GF-D8 (cell line): Measurements from ENCODE around the gene C1QTNF9.
"Not testable (repeated sequence)": the region's sequence is repeated elsewhere in the genome, so short reads cannot be mapped to it uniquely, and the experiment has no call there.

ENCODE experiments used
- DNase-seq: peaks from one replicate; lab custom pipeline; 2025; lab: John Stamatoyannopoulos, UW

The C1QTNF9 gene, protein sequence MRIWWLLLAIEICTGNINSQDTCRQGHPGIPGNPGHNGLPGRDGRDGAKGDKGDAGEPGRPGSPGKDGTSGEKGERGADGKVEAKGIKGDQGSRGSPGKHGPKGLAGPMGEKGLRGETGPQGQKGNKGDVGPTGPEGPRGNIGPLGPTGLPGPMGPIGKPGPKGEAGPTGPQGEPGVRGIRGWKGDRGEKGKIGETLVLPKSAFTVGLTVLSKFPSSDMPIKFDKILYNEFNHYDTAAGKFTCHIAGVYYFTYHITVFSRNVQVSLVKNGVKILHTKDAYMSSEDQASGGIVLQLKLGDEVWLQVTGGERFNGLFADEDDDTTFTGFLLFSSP

DNA sequence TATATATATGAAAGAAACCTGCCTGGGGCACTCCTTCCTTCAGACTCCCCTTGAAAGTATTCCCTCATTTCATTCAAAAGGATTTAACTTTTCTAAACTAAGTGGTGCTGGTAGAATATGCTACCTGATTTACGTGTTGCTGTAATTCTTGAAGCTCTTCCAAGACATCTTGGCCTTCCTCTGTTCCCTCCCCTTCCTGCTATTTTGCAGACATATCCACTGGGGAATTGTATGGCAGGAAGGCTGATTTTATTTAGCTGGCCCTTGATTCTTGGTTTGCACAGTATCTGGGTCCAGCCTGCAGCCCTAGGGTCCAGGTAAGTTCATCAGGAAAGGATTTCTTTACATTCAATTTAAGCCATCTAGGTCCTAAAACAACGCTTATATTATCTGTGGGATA is at the start of gene C1QTNF9:
C1QTNF9 (plus strand) TSS at position 281 of the 400 bp plus-strand sequence. CDS start 6,424 bp downstream, outside the sequence.
- not testable (repeated sequence) for DNase-seq

DNA sequence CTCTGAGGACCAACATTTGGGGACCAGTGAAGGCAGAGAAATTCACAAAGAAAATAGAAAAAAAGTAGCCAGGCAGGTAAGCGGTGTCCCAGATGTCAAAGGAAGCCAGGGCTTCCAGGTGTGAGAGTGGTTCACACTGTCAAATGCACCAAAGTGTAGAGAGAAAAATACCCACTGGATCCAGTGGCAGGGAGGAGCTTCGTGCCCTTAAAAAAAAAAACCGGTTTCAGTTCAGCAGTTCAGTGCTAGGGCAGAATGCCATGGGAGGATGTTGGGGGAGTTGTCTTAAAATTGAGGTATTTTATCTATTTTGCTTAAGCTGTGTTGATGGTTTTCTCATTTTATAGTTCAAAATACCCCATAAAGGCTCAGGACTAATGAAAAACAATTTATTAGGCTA is 47.8 kb upstream of the C1QTNF9 start:
- DNase-seq = no peak

DNA sequence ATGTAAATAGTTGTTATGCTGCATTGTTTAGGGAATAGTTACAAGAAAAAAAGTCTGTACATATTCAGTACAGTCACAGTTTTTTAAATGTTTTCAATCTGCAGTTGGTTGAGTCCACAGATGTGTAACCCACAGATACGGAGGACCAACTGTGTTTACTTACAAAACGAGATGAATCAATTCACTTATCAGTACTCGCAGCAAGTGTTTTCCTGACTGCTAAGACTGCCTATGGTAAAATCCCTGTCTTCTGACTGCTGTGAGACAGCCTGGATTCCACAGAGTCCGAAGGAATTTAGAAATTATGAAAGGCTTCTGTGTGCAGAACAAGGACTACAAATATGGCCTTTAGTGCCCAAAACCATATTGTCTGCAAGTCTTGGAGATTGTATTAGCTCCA is 45.7 kb upstream of the C1QTNF9 start:
- DNase-seq = no peak

DNA sequence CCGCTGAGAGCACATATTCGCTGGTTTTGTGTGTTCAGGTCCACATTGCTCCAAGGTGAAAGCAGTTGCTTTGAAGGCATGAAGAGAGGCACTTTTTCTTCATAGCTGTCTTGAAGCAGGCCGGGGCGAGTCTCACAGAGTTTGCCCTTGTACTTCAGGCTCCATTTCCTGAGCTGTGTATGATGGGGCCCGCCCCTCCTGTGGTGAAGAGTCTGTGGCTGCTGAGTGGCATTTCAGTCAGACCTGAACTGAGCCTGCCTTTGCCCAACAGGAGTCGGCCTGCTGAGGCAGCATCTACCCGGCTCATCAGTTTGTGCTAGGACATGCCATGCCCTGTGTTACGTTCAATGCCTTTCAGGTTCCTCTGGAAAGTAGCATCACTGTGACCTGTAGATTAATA is 44.4 kb upstream of the C1QTNF9 start:
- no peak for DNase-seq

DNA sequence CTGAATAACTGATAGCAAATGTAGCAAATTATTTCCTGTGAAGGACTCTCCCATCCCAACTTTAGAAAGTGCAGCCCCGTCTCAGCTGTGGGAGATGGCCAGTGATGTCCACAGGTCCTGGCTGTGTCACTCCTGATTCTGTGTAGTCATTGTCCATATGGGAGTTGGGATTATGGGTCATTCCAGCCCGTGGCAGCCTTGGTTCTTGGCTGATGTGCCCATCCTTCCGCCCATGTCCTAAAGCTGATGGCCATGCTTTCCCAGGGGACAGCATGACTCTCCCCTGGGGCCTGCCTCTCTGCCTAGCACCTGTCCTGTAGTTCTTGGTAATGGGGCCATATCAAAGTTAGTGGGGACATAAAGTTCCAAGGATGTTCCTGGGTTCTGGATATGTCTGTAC is 43.9 kb upstream of the C1QTNF9 start:
- DNase-seq = no peak

DNA sequence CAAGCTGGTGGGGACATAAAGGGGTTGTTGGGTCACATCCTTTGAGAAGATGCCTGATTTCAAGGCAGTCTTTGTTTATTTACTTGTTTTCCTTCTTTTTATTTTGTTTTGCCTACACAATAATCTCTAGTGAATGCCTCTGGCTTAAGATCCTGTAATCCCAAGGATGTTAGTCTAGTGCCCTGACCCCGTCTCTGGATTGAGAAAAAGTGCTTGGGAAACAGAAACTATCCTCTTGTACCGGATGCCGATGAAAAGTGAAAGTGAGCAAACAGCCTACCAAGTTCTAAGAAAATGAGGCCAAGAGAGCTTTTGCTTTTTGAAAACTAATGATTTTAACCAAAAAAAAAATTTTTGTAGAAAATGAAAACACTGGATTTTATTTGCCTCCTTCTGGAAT is 42.1 kb upstream of the C1QTNF9 start:
- DNase-seq = no peak

DNA sequence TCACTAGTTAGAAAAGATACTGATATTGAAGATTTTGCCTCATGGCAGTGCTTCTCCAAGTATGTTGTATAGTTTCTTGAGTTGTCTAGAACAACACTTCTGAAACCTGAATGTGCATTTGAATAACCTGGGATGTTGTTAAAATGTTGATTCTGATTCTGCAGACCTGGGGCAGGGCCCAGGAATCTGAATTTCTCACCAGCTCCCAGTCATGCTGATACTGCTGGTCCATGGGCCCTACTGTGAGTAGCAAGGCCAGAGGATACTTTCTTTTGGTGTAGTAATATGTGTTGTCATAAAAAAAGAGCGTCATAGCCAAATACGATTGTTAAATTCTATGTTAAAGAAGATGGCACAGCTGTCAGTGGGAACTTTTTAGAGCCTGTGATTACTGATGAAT is 41.6 kb upstream of the C1QTNF9 start:
- no peak for DNase-seq

DNA sequence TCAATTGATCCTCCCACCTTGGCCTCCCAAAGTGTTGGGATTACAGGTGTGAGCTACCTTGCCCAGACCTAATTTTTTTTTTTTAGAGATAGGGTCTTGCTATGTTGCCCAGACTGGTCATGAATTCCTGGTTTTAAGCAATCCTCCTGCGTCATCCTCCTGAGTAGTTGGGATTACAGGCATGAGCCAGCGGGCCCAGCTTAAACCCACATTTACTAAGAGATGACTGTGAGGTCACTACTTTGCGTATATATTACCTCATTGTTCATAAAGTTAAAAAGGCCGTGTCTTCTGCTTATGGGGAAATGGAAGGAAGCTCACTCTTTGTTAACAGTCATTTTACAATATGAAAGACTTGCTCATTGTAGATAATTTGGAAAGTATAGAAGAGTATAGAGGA is 39.6 kb upstream of the C1QTNF9 start:
- no peak for DNase-seq

DNA sequence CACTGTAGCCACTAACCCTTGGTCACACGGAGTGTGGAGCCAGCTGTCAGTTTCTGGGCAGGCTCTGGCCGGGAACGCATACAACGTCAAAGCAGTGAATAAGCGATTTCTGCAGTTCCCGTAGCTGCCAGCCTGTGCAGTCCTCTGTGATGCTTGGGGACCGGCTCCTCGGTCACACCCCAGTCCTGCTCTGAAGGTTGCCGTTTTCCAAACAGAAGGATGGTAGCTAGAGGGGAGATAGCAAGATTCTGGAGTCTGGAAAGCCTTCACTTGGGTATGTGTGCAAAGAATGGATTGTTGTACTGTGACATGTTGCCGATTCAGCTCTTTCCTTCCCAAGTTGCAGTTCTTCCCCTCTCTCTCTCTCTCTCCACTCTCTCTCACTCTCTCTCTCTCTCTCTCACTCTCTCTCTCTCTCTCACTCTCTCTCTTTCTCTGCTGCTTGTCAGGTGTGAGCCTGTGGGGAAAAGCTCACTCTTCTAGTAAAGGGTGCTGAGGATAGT is 38.7 kb upstream of the C1QTNF9 start:
- DNase-seq = peak; percentile 56

DNA sequence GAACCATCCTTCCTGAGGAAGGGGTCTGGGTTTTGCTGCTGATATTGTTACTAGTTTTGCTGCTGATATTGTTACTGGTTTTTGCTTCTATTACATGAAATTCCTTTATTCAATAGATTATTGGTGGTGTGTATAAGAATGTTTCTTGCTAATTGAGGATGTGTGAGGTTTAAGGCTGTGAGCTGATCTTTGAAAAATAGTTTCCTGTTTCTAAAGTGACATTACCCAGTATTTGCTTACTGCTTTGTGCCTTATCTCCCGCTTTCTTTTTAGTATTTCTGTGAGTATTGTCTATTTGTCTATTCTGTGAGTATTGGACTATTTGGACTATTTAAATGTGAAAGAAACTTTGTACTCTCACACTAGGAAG is 38.2 kb upstream of the C1QTNF9 start:
- DNase-seq = no peak

DNA sequence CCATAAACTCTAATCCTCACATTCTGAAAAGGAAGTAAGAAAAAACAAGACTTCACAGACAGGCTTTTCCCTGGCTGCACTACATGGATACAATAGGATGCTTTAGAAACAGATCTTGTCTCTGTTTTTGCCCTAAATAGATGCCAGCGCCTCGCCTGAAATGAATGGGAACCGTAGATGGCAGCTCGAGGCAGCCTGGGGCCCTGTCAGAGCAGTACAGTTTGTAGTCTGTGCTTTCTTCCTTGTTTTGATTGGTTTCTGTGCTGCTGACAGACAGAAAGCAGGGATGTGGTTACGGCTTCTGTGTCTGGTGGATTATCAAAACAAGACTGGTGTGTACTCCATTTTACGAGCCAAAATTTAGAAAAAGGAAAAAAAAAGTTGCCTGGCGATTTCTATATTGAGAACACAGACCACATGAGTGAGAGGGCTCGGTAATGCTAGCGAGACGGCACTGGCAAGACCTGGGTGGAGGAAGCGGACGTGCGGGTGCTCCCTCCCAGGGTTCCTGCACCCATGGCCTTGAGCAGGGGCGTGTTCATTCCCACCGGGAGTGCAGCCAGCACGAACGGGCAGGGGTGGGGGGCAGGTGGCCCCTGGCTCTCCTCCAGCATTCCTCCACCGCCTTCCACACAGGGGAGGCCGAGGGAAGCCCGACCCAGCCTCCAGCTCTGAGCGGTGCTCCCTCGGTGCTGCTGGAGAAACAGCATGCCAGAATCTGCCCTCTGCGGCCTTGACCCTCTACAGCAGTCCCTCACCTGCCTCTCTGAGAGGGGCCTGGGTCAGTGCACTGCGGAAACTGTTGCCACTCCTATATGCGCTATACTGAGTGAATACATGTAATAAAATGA is 37.6 kb upstream of the C1QTNF9 start:
- DNase-seq = peak; percentile 38

DNA sequence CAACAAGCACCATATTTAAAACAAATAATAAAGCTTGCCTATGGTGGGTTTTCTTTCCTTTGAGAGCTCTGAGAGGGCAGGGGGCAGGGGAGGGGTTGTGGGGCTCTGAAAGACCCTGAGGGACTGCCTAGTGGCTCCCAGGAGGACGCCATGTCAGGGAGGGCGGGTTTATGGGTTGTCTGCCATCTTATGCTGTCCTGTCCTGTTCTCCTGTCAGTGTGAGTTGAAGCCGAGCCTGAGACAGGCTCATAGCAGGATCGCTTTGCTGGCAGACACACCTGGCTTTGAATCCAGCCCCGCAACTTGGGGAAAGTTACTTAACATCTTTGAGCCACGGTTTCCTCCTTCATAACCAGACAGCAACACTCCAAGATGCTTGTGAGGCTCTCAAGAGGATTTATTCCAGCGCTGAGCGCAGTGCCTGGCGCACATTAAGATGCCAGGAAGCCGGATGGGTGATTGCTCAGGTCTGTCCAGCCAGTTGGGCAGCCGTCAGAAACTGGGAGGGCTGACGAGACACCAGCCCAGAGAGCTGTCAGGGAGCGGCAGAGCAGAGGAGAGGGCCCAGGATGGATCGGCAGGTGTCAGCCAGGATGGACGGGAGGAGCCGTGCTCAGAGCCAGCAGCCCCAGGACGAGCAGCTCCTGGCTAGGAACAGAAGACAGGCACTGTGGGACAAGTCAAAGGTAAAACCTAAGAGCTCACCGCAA is 36.8 kb upstream of the C1QTNF9 start:
- no peak for DNase-seq

DNA sequence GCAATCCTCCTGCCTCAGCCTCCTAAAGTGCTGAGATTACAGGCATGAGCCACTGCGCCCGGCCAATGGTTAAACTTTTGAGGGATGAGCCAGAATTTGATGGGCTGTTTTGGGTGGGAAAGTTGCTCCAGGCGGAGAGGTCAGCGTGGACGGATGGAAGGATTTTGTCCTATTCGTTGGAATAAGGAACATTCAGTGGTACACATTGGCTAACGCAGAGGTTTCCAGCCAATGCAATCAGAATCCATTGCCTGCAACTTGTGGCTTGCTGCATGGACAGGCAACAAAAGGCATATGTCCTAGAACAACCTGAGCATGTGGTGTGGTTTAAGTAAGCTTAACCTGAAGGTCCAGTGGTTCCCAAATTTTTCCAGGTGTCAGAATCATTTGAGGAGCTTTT is 35.5 kb upstream of the C1QTNF9 start:
- no peak for DNase-seq

DNA sequence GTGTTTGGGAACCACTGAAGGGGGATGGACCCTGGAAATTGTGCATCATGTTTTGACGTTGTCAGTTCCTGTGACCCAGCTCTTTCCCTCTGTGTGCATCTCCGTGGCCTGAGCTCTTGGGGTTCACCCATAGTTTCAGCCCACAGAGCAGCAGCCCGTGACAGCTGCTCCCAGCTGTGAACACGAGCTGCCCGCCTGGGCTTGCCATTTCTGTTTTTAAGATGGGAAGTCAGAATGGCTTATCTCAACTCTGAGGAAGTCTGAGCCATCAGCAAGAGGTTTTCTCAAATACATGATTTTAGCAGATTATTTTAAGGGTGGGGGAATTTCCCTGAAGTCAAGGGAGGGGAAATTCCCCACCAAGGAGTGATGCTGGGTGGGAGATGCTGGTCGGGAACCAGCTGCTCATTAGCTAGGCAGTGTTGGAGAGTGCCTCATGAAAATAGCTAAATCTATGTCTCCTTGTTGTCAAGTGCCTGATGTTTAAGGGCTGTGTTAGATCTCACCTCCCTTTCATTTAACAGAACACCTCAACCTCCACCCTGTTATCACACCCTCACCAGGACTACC is 34.8 kb upstream of the C1QTNF9 start:
- peak; percentile 43 for DNase-seq

DNA sequence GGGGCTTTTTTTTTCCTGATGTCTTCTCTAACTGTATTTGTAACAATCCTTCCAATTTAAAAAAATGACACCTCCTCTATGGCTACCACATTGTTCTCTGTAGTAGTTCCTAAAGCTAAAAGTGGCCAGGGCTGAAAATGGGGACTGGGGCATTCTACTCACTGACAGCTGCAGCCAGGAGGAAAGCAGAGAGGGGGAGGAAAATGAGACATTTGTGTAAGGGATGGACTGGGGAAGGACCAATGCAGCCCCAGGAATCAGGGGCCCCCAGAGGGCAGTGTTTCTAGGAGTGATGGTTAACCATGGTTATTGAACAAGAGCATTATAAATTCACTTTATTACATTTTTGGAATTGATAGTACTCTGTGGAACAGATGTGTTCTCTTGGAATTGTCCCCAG is 34.3 kb upstream of the C1QTNF9 start:
- no peak for DNase-seq

DNA sequence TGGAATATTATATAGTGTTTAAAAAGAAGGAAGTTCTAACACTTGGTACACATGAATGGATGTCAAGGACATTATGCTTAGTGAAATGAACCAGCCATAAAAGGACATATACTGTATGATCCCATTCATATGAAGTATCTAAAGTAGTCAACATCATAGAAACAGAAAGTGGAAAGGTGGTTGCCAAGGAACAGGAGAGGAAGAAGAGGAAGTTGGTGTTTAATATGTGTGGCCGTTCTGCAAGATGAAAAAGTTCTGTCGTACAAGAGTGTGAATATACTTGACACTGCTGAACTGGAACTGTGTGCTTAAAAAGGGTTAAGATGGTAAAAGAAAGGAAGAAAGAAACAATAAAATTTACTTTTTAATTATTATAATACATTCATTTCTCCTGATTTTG is 33.1 kb upstream of the C1QTNF9 start:
- DNase-seq = no peak

DNA sequence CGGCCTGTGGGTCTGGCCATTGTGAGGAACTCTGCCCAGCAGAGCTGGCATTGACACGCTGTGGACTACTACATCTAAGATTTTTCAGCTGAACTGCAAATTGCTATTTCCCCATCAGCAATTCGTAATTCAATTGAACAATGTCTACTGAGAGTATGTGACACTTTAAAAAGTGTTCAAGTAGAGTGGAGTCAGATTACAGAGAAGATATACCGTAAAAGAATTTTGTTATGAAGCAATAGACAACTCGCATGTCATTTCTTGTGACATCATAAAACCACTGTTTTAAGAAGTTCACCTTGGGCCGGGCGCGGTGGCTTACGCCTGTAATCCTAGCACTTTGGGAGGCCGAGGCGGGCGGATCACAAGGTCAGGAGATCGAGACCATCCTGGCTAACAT is 32.5 kb upstream of the C1QTNF9 start:
- DNase-seq = no peak

DNA sequence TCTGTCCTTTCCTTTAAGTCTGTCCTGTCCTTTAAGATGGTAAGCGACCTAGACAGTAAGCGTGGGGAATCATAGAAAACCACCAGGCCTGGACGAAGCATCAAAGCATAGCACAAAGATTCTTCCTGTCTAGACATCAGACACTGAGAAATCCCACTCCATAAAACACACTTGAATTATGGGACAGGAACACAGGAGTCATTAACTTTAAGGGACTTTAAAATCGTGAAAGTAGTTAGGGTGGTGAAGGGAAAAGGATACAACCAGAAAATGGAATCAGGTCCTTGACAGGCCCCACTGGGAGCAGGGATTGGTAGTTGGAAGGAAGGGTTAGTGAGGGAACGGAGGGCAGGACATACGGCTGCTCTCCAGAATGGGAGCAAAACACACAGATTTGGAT is 31.6 kb upstream of the C1QTNF9 start:
- DNase-seq = no peak

DNA sequence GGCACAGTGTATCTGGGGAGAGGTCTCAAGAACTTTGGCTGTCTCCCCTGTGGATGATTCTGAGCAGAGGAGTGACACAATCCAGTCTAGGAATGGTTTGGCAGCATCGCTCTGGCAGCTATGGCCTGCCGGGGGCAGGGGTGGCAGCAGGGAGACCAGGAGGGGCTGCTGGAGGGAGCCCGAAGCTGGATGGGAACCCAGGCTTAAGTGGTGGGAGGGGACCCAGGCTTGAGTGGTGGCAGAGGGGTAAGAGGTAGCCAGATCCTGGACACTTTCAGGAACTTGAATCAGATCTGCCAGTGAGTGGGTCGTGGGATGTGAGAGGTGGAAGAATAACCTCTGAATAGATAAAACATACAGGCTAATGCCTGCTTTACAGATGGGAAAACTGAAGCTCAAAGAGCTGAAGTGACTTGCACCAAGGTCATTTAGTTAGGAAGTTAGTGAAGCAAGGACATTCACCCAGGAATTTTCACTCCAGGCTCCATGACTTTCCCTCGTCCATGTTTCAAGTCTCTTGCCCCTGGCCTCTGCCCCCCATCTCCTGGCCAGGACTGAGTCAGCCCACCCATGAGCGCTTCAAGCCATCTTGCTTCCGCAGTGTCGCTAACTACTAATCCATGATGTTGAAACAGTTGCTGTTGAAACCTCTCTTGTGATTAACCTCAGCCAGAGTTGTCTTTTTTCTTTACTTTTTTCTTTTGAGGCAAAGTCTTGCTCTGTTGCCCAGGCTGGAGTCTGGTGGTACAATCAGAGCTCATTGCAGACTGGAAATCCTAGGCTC is 29.9 kb upstream of the C1QTNF9 start:
- DNase-seq = no peak

DNA sequence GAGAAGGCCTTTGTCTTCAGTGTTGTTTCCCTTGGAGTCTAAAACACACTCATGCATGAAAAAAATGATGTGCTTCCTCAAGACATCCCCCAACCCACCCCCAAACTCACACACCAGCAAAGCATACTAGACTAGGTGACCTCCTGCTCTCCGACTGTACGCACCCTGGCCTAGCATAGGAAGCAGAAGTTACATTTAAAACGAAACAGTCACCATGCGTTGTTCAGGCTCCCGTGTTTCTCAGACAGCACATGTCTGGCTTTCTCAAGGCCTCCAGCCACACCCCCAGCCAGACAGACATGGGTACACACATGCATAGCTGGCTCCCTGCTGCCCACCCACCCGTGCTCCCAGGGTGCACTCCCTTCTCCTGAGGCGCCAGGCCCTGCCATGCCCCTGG is 28.7 kb upstream of the C1QTNF9 start:
- DNase-seq = no peak

DNA sequence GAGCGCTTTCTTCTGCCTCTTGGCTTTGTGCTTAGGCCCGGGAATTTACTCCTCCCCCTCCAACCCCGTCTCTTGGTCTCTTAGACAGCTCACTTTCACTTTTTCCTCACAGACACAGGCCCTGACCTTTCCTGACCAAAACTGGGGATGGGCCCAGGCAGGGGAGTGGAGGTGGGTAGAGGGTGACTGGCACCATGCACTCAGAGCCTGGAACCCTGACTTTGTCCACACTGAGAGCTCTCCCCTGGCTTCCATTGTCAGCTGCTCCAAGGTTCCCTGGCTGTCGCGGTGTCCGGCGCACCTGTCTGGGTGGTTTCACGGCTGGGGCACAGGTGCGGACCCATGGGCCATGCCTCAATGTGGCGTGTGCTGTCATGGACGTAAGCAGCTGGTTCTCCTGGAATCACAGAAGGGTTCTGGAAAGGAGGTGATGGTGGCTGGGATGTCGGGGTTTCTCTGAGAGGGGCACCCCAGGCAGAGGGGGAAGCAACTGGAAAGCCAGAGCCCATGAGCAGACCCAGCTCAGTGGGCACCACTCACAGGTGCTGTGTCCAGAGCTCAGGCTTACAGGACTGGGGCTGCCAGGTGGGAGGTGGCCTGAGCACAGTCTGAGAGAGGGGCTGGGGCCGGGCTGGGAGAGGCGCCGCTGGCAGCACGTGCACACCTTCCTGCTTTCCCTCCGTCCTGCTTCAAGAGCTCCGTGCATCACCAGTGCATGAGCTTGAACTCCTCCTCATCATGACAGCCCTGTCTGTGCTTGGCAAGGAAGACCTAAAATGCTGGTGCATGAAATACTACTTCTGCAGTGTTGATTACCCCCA is 28.0 kb upstream of the C1QTNF9 start:
- no peak for DNase-seq
